ENCODE results near the gene GMPPB. TPM values are rescaled to one million over a fixed set of nuclear protein-coding genes. Genes with fewer than 3 reads are reported as not detected.

Gene GMPPB
- total RNA-seq, 3 donors from 2014 or later, result 17.4 to 40.0 (median 21.2) TPM

- intact Hi-C loops (cut with DNase I; ENCODE audit: low total_unique reads), result no loop called here
- H3K4me3 ChIP-seq, result no peak overlapping the region
- TF ChIP-seq, protein P1, sequence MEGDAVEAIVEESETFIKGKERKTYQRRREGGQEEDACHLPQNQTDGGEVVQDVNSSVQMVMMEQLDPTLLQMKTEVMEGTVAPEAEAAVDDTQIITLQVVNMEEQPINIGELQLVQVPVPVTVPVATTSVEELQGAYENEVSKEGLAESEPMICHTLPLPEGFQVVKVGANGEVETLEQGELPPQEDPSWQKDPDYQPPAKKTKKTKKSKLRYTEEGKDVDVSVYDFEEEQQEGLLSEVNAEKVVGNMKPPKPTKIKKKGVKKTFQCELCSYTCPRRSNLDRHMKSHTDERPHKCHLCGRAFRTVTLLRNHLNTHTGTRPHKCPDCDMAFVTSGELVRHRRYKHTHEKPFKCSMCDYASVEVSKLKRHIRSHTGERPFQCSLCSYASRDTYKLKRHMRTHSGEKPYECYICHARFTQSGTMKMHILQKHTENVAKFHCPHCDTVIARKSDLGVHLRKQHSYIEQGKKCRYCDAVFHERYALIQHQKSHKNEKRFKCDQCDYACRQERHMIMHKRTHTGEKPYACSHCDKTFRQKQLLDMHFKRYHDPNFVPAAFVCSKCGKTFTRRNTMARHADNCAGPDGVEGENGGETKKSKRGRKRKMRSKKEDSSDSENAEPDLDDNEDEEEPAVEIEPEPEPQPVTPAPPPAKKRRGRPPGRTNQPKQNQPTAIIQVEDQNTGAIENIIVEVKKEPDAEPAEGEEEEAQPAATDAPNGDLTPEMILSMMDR (IDR thresholded peaks at IDR 0.05), result no peak
- TF ChIP-seq POLR2A (IDR thresholded peaks at IDR 0.05), result no peak
- no peaks in the 10 kb centered on the region for H3K9me3 ChIP-seq
- H3K27me3 ChIP-seq, result no peaks in the 10 kb centered on the region
- peaks cover 10 to 14% of the 10 kb centered on the region in 2 donors for H3K4me1 ChIP-seq
- peak in 1 of 2 donors; percentile 33 for DNase-seq (ENCODE audit: low spot score in 2 of 2)
- no peak overlapping the region for H3K27ac ChIP-seq
- no peaks in the 10 kb centered on the region for H3K36me3 ChIP-seq
These were observed 2.7 kb downstream of the GMPPB start for GRCh38 chr3:49720855-49721595.

DNA sequence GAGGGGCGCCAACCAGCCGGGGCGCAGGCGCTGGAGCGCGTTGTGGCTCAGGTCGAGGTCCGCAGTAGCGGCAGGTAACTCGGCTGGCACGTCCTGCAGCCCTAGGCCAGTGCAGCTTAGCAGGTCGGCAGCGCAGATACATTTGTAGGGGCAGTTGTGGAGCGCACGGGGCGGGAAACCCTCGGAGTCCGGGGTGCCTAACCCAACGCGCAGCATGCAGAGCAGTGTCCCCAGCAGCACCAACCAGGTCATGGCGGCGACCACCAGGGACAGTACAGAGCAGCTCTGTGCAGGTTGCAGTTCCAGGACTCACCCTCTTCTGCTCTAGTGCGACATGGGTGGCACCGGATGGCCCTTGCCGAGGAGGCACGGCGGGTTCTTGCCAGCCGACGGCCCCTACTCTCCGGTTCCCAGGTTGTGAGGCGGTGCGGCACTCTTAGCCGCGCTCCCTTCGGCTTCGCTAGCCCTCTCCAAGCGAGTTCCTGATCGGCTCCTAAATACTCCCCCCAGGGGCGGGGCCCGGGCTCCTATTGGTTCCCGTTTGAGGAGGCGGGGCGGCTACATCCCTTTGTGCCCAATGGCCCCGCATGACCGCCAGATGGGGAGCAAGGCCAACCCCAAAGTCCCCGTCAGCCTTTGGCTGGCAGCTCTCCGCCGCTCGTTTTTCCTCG lies 4.4 kb downstream of the GMPPB start, which contains the start of gene AMIGO3:
Gene AMIGO3 (minus strand): TSS at position 471 of the 671 bp plus-strand sequence. CDS start 219 bp downstream, at position 252.
- Histone ChIP-seq H3K4me3 (peak within 1 kb of the TSS; percentile 53 to 70 (median 57)), H3K4me1 (peaks cover 10 to 11% of the 10 kb centered on the region in 2 donors), H3K9me3 (no peaks in the 10 kb centered on the region), H3K36me3 (no peaks in the 10 kb centered on the region), H3K27me3 (no peaks in the 10 kb centered on the region), H3K27ac (peak within 1 kb of the TSS; percentile 41 to 52)
- DNase-seq (ENCODE audit: low spot score in 2 of 2), result peak; percentile 93 to 96
- intact Hi-C loops (cut with DNase I; ENCODE audit: low total_unique reads), result no loop called here
- TF ChIP-seq POLR2A (IDR thresholded peaks at IDR 0.05) (peak; percentile 13), POLR2AphosphoS5 (IDR thresholded peaks at IDR 0.05) (peak in 2 of 3 donors; percentile 40 to 57)
- TF ChIP-seq, protein P1 (IDR thresholded peaks at IDR 0.05), result peak; percentile 42 to 81 (median 61)

DNA sequence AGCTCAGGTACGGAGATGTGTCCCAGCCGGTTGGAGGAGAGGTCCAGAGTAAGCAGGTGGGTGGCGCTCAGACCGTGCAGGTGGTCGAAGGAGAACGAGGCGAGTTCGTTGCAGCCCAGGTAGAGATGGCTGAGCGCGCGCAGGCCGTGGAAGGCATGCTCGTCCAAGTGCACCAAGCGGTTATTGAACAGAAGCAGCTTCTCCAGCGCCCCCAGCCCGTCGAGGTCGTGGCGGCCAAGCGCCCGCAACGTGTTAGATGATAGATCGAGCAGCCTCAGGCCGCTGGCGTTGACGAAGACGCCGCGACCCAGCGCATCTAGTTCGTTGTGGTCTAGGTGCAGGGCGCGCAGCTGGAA lies 4.9 kb downstream of the GMPPB start:
- peak in 1 of 2 donors; percentile 53 for DNase-seq (ENCODE audit: low spot score in 2 of 2)
- intact Hi-C loops (cut with DNase I; ENCODE audit: low total_unique reads), result no loop called here
- Histone ChIP-seq H3K4me3 (peak overlapping the region; percentile 53 to 70 (median 57)), H3K27ac (no peak overlapping the region), H3K4me1 (peaks cover 10 to 11% of the 10 kb centered on the region in 2 donors), H3K27me3 (no peaks in the 10 kb centered on the region), H3K36me3 (no peaks in the 10 kb centered on the region), H3K9me3 (no peaks in the 10 kb centered on the region)
- no peak for TF ChIP-seq POLR2A (IDR thresholded peaks at IDR 0.05)
- TF ChIP-seq, protein P1 (IDR thresholded peaks at IDR 0.05), result no peak
- no peak for TF ChIP-seq POLR2AphosphoS5 (IDR thresholded peaks at IDR 0.05)

DNA sequence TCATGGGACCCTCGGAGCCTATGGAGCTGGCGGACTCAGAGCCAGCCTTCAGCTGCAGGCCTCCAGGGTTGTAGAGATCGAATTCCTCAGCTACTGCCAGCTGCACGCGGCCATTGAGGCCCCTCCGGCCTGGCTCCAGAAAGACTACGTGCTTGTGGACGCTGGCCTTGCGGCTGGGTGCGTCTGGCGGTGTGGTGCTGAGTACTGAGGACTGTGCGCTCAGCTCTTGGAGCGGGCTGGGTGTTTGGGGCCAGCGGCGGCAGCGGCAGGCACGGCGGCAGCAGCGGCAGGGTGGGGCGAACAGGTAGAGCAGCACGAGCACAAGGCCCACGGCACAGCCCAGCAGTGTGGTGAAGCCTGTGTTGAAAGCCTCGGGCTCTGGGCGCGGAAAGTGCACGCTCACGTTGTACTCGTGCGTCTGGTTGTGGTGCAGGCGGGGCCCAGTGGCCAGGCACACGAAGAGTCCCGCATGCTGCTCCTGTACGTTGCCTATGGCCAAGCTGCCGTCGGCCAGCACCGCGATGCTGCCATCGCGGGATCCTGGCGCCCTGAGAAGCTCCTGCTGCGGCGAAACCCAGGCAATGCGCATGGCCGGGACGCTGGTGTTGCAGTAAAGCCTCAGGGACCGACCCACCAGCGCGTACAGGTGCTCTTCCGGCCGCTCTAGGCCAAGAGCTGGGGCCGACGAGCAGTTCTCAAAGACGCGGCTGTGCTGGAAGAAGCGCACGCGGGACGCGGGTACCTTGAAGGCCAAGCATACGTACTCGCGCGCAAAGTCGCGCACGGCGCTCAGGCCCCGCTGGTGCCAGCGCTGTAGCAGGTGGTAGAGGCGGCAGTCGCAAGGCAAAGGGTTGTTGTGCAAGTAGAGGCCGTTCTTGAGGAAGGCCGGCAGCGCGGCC lies 5.5 kb downstream of the GMPPB start:
- no peaks in the 10 kb centered on the region for H3K9me3 ChIP-seq
- no peaks in the 10 kb centered on the region for H3K27me3 ChIP-seq
- TF ChIP-seq, protein P1 (IDR thresholded peaks at IDR 0.05), result no peak
- TF ChIP-seq POLR2A (IDR thresholded peaks at IDR 0.05) (no peak), POLR2AphosphoS5 (IDR thresholded peaks at IDR 0.05) (no peak)
- H3K27ac ChIP-seq, result no peak overlapping the region
- intact Hi-C loops (cut with DNase I; ENCODE audit: low total_unique reads), result no loop called here
- DNase-seq (ENCODE audit: low spot score in 2 of 2), result peak in 1 of 2 donors; percentile 41
- peaks cover 10 to 11% of the 10 kb centered on the region in 2 donors for H3K4me1 ChIP-seq
- H3K4me3 ChIP-seq, result peak overlapping the region in 2 of 3 donors; percentile 57 to 70
- H3K36me3 ChIP-seq, result no peaks in the 10 kb centered on the region
